GM10266 (cell line): ENCODE results near the gene XPOT.

Experiments
- DNase-seq: peaks from one replicate; pipeline ENCODE4 v3.0.0; 2012; ENCODE audit errors: extremely low spot score
- TF ChIP-seq, protein P1 (sequence below): IDR thresholded peaks from 2 replicates; pipeline ENCODE4 v1.5.1; 2012; ENCODE audit warnings: mild to moderate bottlenecking, low read depth; ENCODE audit not compliant: control insufficient read depth, insufficient read depth; ENCODE audit errors: missing control alignments

The XPOT gene

DNA sequence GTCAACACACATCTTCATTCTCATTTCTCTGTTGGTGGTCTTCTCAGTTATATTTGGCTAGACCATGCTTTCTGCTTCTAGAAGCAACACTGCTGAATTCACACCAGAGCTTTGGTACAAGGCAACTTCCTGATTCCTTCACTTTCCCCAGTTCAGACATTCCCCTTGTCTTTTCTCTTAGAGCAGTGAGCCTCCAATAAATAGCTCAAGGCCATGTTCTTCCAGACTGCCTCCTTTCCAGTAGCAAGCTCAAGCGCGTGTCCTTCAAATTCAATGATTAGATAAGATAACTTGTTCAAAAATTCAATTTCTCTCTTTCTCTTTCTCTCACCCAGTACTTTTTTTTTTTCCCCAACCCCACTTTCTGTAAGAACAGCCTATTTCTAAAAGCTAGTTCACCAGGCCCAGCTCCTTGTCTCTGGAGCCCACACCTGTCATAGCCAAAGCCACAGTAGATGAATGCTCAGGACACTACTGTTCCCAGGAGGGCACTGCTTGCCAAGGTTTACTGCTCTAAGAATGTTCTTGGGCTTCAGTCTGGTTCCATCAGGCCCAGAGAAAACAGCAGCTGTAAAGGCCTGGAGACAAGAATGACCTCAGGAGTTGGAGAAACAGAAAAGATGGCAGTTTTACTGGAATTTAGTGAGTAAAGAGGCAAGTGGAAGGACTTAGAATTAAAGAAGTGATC, 65.4 kb downstream of the XPOT start:
- TF ChIP-seq, protein P1, sequence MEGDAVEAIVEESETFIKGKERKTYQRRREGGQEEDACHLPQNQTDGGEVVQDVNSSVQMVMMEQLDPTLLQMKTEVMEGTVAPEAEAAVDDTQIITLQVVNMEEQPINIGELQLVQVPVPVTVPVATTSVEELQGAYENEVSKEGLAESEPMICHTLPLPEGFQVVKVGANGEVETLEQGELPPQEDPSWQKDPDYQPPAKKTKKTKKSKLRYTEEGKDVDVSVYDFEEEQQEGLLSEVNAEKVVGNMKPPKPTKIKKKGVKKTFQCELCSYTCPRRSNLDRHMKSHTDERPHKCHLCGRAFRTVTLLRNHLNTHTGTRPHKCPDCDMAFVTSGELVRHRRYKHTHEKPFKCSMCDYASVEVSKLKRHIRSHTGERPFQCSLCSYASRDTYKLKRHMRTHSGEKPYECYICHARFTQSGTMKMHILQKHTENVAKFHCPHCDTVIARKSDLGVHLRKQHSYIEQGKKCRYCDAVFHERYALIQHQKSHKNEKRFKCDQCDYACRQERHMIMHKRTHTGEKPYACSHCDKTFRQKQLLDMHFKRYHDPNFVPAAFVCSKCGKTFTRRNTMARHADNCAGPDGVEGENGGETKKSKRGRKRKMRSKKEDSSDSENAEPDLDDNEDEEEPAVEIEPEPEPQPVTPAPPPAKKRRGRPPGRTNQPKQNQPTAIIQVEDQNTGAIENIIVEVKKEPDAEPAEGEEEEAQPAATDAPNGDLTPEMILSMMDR = no peak
- DNase-seq = no peak

DNA sequence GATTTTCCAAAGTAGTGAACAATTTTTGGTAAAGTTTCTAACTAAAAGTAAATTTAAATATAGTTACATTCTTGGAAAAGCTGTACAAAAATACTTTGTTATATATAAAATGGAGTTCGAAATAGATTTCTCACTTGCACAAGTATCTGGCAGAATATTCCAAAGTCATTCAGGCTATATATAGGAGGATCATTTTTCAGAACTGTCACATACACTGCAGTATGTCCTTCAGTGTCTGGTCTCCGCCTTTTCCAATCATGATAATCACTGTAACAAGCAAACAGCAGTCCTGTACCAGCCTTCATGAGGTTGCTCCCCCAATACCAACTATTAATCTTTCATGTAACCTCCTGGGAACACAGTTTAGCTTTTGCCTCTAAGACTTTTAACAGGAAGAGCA, 66.3 kb downstream of the XPOT start:
- TF ChIP-seq, protein P1 = no peak
- no peak for DNase-seq

DNA sequence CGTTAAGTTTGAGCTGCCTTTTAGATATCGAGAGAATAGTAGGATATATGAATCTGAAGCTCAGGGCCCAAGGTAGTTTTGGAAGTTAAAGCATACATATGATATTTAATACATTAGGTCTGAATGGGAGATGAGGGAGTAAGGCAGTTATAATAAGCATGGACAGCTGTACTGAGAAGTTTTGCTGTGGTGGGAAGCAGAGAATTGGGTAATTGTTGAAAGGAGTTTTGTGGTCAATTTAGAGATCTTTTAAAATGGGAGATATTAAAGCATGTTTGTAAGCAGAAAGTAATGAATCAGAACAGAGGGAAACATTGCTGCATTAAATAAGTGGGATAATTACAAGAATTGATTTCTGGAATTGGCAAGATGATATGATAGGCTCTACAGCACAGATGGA, 69.0 kb downstream of the XPOT start:
- TF ChIP-seq, protein P1 = no peak

DNA sequence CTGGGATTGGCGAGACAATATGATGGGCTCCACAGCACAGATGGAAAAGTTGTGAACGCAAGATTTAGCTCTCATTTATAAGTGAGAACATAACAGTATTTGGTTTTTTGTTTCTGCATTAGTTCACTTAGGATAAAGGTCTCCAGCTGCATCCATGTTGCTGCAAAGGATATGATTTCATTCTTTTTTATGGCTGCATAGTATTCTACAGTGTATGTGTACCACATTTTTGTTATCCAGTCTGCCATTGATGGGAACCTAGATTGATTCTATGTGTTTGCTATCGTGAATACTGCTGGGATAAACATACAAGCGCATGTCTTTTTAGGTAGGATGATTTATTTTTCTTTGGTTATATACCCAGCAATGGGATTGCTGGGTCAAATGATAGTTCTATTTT, 71.3 kb downstream of the XPOT start:
- DNase-seq = no peak
- TF ChIP-seq, protein P1 = no peak

More for the DNA sequence above, 69.0 kb downstream of the XPOT start:
- no peak for DNase-seq

DNA sequence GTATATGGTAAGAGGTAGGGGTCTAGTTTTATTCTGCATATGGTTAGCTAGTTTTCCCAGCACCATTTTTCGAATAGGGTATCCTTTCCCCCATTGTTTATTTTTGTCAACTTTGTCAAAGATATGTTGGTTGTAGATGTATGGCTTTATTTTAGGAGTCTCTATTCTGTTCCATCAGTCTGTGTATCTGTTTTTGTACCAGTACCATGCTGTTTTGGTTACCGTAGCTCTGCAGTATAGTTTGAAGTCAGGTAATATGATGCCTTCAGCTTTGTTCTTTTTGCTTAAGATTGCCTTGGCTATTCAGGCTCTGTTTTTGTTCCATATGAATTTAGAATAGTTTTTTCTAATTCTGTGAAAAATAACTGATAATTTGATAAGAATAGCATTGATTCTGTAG, 72.7 kb downstream of the XPOT start:
- no peak for DNase-seq
- TF ChIP-seq, protein P1 = no peak

DNA sequence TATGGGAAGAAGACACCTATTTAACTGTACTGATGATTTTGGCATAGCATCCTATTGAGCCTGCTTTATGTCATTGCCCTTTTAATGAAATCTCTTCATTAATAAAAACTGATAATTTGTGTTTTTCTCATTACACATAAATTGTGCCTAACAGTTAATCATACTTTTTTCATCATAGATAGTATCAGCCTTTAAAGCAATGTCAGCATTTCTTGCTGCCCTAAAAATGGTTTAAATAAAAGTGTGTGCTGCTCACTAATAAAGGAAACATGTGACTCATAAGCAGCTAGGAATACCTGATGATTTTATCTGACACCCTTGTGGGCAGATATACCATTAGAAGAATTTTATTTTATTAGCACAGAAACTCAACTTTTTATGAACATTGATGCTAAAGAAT, 74.5 kb downstream of the XPOT start:
- DNase-seq = no peak

DNA sequence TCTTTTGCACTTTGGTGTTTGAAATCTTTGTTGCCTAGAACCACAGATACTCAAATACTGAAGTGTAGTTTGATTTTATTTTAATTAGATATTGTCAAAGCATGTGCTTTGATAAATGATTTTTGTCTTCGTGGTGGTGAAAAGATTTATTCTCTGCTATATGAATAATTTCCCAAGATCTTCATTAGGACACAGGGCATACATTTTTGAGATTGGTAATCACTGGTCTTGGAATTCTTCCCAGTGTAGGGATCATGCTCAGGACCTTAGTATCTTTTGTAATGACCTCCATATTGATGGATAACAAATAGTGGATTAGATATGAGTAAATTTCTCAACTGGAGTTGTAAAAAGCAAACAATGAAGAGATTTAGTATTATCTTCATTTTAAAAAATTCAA, 76.0 kb downstream of the XPOT start:
- no peak for DNase-seq

More for the DNA sequence above, 74.5 kb downstream of the XPOT start:
- TF ChIP-seq, protein P1 = no peak

More for the DNA sequence above, 76.0 kb downstream of the XPOT start:
- TF ChIP-seq, protein P1 = no peak
